ENCODE data around the gene ARPC2. TPM values are rescaled to one million over a fixed set of nuclear protein-coding genes. Genes with fewer than 3 reads are reported as not detected.

The ARPC2 gene
- total RNA-seq, 1 experiment from 2014 or later: 187 TPM

DNA sequence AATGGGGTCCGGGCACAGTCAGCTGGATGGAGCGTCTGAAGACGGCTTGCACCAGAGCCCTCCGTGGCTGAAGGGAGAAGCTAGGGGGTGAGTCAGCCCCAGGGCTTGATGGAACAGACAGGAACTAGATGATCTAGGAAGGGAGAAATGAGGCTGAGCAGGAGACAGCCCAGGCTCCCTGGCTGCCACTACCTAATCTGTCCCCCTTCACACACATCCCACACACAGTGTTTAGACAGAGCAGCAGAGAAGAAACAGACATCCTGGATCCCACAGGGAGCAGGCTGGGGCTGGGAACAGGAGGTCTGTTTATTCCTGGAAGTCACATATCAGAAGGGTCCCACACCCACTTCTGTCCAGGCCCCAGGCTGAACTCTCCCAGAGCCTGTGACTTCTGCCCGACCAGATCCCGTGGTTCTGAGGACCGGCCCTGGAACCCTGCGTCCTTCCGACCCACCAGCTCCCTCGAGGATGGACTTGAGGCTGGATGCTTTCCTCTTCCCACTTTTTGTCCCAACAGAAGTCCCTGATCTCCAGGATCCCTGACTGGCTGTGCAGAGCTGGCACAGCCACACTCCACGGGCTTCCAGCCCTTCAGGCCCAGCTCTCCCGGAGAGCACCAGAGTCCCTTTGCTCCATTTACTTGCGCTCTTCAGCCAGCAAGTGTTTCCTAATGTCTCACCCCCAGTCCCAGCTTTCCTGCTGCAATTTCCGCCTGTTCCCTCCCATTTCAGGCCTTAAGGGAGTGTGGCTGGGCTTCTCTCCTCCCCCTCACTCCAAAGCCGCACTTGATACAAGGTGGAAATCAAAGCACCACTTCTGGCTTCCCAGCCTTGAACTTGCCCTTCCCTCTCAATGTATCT lies 42.3 kb downstream of the ARPC2 start:
- Histone ChIP-seq H3K4me2 (ENCODE audit: low read length) (no peak overlapping the region), H3K9me3 (ENCODE audit: control insufficient read depth in 1 of 2, insufficient read depth in 1 of 2, low read depth in 1 of 2, low read length in 2 of 2) (no peaks in the 10 kb centered on the region), H2AFZ (ENCODE audit: low read depth, low read length, poor library complexity, severe bottlenecking) (no peak overlapping the region), H4K20me1 (ENCODE audit: insufficient read depth) (no peaks in the 10 kb centered on the region), H3K27me3 (ENCODE audit: insufficient read depth, low read length) (no peaks in the 10 kb centered on the region), H3K9me2 (ENCODE audit: insufficient read depth) (no peaks in the 10 kb centered on the region), H3K27ac (ENCODE audit: low read depth, low read length) (no peak overlapping the region), H3K36me3 (ENCODE audit: control insufficient read depth in 1 of 2, insufficient read depth in 2 of 2, low read length in 2 of 2) (peaks cover 11 to 12% of the 10 kb centered on the region in 2 experiments; a peak in 3 of 4 replicates), H3K4me3 (replicated peaks in 1 of 2; ENCODE audit: low read depth in 1 of 2, low read length in 2 of 2) (no peak overlapping the region), H3K79me2 (ENCODE audit: insufficient read depth, low read length) (no peaks in the 10 kb centered on the region), H3K4me1 (ENCODE audit: control insufficient read depth in 1 of 2, insufficient read depth in 2 of 2, low read length in 2 of 2) (peaks cover 0 to 5% of the 10 kb centered on the region in 2 experiments; a peak in 1 of 4 replicates), H3K9ac (ENCODE audit: low read length) (no peak overlapping the region)
- intact Hi-C loops (cut with micrococcal nuclease): loop anchor here (5.0 kb wide), 1 partner anchor 72 kb away; no protein-coding TSS in a partner anchor
- DNase-seq (ENCODE audit: low read depth, low spot score) (no peak), ATAC-seq (no peak)
- ChIA-PET RAD21 (ENCODE audit: low non-redundant PET in 1 of 2, low total read pairs in 2 of 2, uncharacterized antibody in 2 of 2, unreplicated experiment in 2 of 2) (no interaction called here), POLR2A (interaction anchor here (0.9 kb wide), 1 partner anchor 11 kb away, joined by 3 read pairs; the partner anchor contains the start of genes AAMP and PNKD), CTCF (interaction anchor here (2.0 to 2.5 kb wide), 2 partner anchors 11 to 91 kb away, joined by 6 to 16 read pairs; partner anchors contain the start of genes AAMP and PNKD)
- TF ChIP-seq, protein P1, sequence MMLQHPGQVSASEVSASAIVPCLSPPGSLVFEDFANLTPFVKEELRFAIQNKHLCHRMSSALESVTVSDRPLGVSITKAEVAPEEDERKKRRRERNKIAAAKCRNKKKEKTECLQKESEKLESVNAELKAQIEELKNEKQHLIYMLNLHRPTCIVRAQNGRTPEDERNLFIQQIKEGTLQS (IDR thresholded peaks at IDR 0.05): no peak
- TF ChIP-seq FOSL1 (IDR thresholded peaks at IDR 0.05; ENCODE audit: low read depth): no peak
- no peak for TF ChIP-seq SIN3A (IDR thresholded peaks at IDR 0.05; ENCODE audit: low read depth)
- no peak for TF ChIP-seq CEBPB (IDR thresholded peaks at IDR 0.05; ENCODE audit: low read depth)
- no peak for TF ChIP-seq REST (IDR thresholded peaks at IDR 0.05; ENCODE audit: low read depth)
- TF ChIP-seq POLR2AphosphoS5 (IDR thresholded peaks at IDR 0.05; ENCODE audit: low read depth, low read length): no peak
- BruUV-seq (replicated peaks): no TSS peak

All from HCT116 (cell line).